ENCODE measurements around the gene TRIM24. TPM values are rescaled to one million over a fixed set of nuclear protein-coding genes. Genes with fewer than 3 reads are reported as not detected.
A peak's percentile ranks its signal among the peaks of the same experiment; 100 is the strongest.

Gene TRIM24
- total RNA-seq, 1 donor from 2014 or later: 9.2 TPM

DNA sequence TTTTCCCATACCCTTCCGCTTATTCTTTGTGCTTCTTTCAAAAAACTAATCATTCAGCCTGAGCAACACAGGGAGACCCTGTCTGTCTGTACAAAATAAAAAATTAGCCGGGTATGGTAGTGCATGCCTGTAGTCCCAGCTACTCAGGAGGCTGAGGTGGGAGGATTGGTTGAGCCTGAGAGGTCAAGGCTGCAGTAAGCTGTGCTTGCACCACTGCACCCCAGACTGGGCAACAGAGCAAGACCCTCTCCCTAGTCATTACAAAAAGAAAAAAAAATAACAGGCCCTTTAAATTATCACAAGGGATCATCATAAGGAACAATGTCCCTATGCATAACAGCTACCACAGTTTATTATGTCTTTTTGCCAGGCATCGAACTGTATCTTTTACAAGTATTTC, 119.6 kb downstream of the TRIM24 start:
- ATAC-seq: no peak

DNA sequence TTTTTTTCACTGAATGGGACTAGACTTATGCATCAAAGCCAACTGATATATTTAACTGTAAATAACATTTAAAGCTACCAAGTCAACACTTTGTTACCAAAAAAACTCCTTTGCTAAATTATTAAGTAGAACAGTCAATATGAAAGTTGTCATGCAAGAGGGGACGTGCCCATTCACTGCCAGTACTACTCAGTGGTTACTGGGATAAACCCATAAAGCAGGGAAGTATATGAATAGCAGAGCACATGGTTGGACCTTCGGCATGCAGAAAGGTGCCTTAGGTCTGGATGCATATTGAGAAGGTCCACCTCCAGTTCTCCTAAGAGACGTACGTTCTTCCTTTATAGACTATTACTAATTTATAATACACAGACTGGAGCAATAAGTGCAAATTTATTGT, 121.0 kb downstream of the TRIM24 start:
- ATAC-seq: no peak

DNA sequence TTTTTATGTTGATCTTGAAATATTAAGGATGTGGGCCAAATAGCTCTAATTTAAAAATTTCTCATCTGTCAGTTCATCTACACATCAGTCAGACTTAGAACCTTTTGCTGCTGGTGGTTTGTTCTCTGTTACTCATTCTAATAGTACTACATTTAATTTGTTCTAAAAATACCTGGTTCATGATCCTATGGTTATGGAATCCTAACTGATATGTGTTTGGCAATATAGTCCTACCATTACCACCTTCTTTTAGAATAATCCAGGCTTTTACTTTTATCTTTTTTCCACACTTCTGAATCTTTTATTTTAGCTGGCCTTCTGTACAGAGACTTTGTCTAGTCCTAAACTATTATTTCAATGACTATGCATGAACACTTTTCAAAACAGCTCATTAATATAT, 124.2 kb downstream of the TRIM24 start:
- no peak for ATAC-seq

DNA sequence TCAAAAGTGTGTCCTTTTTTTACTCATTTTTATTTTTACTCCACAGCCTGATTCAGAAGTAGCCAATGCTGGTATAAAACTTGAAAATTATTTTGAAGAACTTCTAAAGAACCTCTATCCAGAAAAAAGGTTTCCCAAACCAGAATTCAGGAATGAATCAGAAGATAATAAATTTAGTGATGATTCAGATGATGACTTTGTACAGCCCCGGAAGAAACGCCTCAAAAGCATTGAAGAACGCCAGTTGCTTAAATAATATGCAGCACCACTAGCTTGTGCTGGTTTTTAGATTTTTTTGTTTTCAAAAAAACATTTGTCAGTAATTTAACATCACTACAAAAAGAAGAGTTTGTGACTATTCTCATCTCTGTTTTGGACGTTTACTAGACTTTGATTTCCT, 124.6 kb downstream of the TRIM24 start:
- no peak for ATAC-seq

DNA sequence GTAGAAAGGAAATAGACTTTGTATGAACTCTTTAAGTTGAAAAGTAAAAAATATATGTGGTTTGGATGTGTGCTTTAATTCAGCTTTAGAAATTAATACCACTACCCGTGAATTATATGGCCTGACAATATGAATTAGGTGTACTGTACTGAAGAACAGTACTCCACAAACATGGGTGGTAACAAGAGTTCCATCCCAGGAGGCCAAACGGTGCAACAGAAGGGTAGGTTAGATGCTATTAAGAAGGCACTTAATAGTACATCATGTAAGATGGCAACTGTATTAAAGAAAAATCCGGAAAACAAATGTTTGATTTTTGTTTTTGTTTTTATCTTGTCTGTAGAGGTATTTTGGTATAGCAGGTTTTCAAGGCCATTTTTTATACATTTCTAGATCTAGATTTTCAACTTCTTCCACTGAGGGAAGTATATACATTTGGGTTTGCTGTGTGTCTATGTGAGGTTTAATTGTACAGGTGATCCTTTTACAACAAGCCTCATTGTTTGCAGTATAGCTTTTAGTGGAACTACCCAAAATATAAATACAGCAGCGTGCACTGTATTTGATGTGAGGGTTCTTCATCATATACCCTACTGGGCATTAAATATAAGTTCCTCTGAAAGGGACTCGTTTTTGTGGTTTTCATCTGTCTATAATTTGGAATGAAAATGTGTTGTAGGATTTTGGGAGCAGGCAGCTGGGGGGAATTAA, 125.4 kb downstream of the TRIM24 start:
- ATAC-seq: no peak

DNA sequence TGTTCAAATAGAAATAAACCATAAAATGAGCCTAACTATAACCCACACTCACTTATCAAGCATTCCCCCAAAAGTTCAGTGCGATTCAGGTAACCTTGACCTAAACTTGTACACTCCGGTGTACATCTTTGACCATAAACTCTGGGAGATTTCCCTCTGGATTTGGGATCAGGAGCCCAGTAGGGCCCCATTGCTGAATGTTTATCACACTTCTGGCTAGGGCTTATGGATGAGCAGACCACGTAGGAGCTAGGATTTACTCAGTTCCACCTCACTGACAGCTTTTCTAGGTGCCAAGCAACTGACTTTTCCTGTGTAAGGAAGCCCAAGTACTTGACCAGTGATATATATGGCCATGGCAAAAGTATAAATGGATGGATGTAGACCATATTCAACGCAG, 127.4 kb downstream of the TRIM24 start:
- no peak for ATAC-seq

DNA sequence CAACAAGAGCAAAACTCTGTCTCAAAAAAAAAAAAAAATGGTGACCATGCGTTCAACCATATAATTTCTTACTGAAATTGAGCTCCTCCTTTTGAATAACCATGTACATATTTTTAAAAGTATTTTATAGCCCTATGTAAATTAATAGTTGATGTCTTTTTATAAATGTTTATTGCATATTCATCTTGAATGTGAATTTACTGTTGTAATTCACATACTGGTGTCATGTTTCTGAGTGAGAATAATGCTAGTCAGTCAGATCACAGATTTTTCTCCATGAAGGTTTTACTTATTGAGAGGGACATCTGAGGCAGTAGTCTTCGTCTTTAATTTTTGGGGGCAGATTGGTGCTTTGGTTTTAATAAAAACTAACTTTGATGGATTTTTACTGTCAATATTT, 128.9 kb downstream of the TRIM24 start:
- ATAC-seq: no peak

DNA sequence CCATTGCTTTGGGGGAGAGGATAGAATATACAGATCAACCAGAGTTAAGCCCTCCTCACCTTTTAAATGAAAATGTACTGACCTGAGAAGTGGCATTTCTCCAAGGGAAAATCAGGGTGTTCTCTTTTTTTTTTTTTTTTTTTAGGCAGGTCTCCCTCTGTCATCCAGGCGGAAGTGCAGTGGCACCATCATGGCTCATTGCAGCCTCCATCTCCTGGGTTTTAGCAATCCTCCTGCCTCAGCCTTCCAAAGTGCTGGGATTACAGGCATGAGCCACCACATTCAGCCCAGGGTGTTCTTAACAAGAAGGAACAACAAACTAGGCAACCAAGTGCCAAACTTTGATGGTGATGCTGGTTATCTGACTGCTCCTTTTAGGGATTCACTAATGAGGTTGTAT, 130.1 kb downstream of the TRIM24 start:
- no peak for ATAC-seq

DNA sequence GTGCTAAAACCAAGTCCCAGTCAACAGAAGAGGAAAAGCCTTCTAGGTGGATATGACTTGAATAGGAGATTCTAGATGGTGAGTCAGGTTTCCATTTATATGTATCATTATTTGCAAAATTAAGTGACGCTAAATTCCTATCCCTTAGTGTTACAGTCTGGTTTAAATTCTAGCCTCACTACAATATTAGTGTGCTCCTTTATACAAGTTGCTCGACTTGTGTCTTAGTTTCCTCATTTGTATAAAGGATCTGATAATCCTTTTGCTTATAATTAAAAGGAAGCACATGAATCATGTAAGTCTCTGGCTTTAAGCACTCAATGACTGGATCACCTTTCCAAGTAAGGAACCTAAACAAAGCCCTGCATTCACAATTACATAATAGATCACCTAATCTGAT, 135.4 kb downstream of the TRIM24 start:
- ATAC-seq: peak; percentile 99

DNA sequence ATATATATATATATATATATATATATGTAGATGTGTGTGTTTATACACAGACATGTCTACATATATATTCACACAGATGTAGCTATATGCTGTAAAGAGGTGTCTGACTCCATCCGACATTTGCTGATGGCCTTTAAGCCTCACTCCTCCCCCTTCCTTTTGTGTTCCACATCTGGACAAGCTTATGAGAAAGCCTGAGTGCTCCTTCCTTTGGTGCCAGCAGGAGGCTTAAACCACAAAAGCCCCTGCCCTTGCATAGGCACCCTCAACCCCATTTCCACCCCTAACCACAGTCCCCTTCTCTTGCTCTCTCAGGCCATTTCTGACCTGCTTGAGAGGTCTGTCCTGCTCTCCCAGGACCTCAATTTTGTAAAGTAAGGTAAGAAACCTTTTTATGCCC, 142.4 kb downstream of the TRIM24 start:
- ATAC-seq: no peak

DNA sequence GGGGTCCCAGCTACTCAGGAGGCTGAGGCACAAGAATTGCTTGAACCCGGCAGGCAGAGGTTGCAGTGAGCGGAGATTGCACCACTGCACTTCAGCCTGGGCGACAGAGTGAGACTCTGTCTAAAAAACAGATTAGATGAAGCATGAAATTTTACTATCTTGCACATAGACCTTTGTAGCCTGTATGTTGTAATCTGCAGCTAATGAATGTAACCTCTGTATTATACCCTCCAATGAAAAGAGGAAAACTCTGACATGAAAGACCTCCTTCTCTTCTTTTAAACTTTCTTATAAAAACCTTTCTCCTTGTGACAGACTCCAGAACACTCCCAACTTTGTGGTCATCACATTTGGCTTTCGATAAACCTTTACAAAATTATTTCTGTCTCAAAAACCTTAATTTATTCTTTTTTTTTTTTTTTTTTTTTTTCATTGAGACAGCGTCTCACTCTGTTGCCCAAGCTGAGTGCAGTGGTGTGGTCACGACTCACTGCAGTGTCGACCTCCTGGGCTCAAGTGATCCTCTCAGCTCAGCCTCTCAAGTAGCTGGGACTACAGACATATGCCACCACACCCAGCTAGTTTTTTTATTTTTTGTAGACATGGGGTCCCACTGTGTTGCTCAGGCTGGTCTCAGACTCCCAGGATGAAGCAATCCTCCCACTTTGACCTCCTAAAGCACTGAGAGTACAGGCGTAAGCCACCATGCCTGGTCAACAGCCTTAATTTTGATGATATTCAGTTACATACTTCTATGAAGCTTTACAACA, 143.7 kb downstream of the TRIM24 start:
- no peak for ATAC-seq

DNA sequence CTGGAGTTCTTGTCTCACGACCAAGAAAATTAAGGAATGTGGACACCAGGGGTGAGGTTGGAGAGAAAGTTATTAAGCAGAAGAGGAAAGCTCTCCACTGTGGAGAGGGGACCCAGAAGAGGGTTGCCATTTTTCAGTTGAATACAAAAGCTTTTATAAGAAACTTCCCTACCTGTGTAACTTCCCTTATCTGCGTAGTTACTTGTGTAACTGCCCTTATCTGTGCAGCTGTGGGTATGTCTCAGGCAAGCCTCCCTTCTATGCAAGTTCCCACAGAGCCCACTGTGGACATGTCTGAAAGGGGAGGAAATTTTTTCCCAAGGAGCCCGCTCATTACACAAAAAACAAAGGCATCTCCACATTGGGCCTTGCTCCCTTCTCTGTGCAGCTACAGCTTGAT, 146.2 kb downstream of the TRIM24 start:
- no peak for ATAC-seq

DNA sequence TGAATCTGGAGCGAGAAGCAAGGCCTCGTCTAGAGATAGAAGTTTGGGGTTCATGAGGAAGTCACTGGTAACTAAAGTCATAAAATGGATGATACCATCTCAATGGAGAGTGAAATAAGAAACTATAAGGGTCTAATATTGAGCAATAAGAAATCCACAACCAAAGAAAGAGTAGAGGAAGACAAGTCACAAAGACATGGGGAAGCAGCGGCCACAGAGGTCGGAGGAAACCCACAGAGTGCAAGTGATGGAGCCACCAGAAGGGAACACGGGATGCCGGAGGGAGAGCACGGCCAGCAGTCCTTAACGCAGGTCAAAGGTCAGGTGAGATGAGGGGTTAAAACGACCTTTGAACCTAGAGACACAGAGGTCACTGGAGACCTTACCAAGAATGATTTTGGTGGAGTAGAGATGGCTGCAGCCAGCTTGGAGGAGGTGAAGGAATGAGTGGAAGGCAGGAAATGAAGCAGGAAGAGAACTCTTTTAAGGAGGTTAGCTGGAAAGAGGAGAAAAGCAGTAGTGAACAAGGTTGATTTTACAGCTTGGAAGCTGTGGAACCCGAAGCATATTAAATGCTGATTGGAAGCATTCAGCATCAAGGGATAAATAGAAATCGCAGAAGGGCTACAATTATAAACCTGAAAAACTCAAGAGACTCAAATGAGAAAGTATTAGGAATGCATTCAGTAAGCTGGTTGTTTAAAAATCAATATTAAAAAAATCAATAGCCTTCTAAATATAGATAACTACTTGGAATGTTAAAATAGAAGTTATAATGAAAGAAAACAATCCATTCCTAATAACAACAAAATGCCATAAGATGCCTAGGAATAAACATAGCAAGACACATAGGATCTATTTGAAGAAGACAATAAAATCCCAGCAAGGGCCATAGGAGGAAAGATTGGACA, 147.4 kb downstream of the TRIM24 start:
- ATAC-seq: no peak

DNA sequence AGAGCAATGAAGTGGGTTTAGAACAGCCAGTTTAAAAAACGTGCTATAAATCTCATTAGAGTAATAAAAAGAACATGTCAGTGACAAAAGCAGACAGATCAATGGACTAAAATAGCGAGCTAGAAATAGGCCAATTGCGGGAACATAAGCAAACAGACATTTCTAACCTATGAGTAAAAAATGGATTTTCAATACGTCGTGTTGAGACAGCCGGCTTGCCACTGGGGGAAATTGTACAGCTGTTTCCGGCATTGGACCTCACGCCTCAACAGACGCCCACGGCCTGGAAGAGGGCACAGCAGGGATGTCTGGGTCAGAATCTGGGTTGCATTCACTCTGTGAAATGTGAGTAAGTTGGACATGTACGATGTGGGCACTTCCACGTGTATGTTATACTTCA, 148.2 kb downstream of the TRIM24 start:
- ATAC-seq: no peak

DNA sequence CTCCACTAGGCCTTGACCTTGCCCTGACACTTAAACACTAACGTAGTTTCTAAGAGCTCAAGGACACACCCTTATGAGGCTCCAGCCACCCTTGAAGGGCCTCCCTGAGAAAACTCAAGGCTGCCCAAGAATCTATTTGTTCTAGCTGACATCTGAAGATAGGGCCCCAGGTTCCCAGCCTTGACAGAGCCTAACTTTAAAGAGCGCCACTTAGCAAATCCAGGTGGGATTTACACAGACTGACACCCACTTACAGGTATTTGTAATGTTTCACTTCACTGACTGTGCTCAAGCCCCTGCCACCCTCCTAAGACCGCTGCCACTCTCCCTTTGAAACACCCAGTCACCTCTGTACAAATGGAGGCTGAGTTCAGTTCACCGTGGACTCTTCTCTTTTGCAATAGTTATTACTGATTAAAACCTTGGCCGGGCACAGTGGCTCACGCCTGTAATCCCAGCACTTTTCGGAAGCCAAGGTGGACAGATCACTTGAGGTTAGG, 150.7 kb downstream of the TRIM24 start:
- ATAC-seq: no peak

DNA sequence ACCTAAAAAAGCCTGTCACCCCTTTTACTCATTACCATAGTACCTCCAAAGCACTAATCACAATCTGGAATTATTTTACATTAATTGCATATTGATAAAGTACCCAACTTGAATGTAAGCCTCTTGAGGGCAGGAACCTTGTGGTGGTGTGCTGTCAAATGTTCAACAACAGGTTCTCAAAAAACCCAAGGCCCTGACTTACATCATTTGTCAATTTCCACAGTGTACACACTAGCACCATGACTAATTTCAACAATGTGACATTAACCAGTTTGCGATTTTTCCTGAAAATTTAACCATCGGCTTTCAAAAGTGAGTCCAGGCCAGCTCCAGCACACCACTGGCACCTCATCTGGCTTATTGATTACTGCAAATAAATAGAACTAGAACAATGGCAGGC, 153.6 kb downstream of the TRIM24 start:
- no peak for ATAC-seq

DNA sequence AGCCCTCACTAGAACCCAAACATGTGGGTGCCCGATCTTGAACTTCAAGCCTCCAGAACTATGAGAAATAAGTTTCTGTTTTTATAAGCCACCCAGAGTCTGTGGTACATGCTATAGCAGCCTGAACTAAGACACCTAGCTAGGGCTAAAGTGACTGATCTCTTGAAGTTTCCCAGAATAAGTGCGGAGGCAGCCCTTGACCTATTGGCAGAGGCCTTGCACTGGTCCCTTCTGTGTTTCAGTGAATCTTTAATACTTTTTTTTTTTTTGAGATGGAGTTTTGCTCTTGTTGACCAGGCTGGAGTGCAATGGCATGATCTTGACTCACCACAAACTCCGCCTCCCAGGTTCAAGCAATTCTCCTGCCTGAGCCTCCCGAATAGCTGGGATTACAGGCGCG, 156.0 kb downstream of the TRIM24 start:
- ATAC-seq: no peak

DNA sequence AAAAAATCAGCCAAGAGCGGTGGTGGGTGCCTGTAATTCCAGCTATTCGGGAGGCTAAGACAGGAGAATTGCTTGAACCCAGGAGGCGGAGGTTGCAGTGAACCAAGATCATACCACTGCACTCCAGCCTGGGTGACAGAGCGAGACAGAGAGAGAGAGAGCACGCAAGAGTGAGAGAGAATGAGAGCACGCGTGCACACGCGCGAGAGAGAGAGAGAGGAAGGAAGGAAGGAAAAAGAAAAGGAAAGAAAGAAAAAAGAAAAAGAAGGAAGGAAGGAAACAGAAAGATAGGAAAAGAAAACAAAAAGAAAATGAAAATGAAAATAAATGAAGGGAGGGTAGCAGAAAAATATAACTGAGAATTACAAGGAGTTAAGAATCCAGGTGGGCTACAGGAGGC, 158.4 kb downstream of the TRIM24 start:
- ATAC-seq: no peak

DNA sequence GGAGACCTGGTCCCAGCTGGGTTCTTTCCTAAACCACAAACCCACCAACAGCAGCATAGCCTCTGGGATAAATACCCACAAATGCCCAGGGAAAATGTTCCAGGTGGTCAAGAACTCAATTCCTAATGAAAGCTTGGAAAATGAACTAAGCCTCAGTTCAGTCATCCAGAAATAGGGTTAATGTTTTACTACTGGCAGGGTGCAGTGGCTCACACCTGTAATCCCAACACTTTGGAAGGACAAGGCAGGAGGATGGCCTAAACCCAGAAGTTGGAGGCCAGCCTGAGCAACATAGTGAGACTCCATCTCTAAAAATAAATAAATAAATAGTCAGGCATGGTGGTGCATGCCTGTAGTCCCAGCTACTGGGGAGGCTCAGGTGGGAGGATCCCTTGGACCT, 158.9 kb downstream of the TRIM24 start:
- ATAC-seq: no peak

DNA sequence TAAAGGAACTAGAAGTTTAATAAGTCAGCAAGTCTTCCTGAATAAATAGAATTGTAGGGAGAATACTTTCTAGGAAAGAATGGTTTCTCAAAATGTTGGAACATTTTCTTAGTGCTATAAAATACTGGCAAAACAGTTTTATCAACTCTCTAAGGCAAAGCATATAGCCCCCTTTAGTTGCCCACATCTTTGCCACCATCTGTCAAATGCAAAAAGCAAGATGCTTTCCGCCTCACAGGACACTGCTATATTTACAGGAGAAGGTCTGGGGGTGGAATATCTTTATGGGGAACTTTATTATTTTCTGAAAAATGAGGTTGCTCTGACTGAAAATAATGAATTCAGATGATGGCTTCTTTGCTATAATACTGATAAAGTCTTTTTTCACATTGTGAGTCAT, 162.8 kb downstream of the TRIM24 start:
- no peak for ATAC-seq

DNA sequence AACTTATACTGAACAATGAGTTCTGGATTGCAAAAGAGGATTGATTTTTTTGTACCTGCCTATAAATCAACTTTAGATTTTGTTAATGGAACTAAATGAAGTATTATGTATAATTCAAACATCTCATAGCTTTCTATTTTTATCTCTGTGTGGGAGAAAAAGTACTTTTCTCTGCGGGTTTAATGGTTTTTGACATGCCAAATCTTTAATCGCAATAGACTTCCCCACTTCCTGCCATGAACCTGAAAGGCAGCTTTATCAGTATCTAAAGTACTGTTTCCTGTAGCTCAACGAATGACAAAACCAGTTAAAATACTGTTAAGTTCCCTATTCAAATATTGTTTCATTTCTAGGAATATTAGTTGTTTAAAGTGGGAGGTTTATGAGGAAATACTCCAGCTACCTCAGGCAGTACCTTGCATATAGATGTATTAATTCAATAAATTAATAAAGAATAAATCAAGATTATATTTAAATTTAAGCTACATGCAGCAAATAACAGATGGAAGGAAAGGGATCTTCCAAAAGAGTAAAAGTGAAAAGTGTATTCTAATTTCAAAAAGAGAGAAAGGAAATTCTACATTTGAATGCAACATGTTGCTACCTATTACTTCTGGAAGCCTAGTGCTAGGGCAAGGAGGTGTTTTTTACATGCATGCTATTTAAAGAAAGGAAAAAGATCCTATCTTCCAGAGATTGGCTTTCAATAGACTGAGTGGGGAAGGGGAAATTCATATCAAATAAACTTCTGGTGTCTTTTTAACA, 165.2 kb downstream of the TRIM24 start:
- ATAC-seq: no peak

DNA sequence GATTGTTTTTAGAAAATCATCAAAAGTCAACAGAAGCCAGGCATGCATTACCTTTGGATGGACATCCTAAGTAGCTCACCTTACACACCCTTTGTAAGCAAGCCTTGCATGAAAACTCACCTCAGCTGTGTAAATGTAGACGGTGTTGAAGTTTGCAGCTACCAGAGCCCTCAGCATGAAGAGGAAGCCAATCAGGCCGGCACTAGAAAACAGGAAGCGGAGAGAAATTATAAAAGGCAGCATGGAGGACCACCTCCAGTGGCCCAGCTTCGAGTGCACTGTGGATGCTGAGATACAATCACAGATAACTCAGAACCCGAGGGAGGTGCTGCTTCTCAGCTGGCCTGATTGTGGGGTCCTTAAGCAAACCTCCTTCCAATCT, 165.8 kb downstream of the TRIM24 start:
- ATAC-seq: no peak

All from esophagus mucosa (tissue), 1 donor.